Putamen (tissue), 1 donor: ENCODE results near the gene ARHGAP26.
A peak's percentile ranks its signal among the peaks of the same experiment; 100 is the strongest.

Experiments
- DNase-seq: peaks from one replicate; pipeline ENCODE4 v3.0.0-alpha.2; 2016; ENCODE audit warnings: low spot score

ARHGAP26 gene

DNA sequence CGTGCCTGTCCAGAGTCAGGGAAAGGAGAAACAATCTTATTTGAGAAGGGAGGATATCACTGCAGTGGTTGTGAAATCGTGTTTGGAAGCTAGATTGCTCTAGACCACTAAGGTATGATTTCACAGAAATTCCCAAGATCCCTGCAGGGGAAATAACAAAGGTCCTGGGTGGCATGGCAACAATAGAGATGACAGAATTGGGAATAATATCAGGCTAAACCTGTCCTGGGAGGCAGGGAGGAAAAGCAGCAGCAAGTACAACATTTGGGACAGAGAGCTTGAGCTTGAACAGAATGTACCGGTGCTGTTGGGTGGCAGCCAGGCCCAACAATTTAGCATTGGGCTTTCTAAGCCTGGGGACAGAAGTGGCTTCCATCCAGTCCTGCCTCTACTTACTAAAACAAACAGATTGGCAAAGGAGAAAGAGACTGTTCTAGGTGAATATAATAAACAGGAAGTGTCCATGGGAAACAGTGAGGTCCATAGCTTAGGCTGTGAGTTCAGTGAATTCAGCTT lies 17.0 kb upstream of the ARHGAP26 start:
- DNase-seq, result peak; percentile 44

DNA sequence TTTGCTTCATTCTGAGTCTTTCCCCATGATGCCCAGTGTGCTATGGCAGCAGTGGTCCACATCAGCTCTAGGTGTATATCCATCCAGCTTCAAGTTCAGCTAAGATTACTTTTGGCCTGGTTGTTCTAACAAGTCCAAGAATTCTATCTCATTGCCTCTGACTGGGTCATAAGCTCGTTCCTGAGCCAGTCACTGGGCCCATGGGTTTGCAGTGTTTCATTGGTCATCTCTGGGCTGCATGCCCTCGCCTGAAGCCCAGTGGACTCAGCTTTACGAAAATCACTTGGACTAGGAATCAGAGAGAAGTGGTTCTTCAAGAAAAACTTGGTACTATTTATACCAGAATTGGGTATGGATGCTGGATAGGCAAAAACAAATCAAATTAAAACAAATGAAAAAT lies 16.1 kb upstream of the ARHGAP26 start:
- no peak for DNase-seq

DNA sequence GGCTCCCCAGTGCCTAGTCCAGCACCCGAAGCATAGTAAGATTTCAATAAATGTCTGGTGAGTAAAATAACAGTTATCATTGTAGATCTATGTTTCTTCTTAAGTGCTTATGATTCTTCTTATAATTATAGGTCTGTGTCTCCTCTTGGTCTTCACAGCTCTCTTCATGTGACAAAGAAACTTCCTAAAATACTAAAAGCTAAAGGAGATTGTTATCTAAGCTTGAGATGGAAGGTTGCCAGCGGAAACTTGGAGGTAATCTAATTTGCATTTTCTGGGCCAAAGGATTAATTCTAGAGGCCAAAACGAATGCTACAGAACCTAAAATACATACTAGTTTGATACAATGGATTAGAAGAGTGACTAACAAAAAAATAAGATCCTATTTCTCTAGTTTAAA lies 13.6 kb upstream of the ARHGAP26 start:
- no peak for DNase-seq

DNA sequence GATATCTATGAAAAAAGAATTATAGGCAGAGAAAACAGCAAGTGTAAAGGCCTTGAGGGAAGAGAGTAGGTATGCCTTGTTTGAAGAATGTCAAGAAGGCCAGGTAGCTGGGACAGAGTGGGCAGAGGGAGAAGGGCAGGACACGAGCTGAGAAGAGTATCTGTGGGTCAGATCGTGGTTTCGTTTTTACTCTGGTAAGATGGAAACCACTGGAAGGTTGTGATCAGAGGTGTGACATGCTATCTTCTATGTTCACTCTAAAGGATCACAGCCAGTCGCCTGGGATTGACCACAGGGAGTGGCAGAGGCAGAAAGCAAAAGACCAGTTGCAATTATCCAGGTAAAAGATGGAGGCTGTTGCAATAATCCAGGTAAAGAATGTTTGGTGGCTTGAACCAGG lies 12.6 kb upstream of the ARHGAP26 start:
- no peak for DNase-seq

DNA sequence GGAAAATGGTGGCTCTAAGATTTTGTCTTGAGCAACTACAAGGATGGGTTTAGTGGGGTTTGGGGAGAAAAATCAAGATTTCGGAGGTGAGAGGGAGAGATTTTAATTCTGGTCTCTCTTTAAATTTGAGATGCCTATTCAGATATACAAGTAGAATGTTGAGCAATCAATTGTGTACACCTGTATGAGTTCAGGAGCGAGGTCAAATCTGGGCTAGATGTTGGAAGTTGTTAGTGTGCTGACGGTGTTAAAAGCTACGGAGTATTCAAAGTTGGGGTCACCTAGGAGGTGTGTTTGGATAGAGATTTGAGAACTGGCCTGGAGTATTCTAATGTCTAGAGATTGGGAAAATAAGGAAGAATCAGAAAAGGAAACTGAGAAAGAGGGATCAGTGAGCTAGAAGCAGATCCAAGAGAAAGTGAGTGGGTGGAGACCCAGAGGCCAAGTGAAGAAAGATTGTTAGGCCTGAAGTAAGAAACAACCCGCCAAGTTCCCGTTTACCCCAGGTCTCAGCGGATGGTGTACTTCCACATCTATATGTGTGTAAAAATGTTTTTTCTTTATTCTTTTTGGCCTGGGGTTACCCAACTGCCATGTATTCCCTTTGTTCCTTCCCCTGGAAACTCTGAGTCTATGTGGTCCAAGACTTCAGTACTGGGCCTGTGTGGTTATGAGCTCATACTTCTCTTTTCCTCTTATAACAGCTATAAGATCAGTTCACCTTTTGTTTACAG lies 11.9 kb upstream of the ARHGAP26 start:
- no peak for DNase-seq

DNA sequence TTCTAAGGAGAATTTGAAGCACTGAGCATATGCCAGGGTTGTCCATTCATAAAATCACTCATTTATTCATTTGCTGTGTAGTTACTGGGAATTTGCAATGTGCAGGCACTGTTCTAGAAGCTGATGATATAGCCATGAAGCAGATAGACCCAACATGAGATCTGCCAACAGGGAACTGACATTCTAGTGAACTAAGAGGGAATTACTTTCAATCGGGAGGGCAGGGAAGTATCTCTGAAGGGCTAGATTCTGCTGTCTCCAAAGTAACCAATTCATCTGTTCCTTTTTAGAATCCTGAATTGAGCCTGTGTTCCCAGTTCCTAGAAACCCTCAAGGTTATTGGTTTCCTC lies 11.4 kb upstream of the ARHGAP26 start:
- DNase-seq, result no peak

DNA sequence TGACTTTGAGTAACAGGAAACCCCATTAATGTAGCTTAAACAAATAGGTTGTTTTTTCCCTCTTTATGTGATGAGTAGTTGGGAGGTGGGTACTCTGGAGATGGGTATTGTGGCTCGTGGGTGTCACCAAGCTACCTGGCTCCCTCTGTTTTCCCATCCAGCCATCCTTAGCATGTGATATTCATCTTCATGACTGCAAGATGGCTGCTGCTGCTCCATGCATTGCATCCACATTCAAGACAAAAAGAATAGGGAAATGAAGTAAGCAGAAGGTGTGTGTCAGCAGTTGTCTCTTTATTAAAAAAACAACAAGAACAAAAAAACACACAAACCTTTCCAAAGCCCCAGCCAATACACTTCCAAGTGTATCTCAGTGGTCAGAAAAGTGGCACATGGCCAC lies 6.5 kb upstream of the ARHGAP26 start:
- DNase-seq, result no peak

DNA sequence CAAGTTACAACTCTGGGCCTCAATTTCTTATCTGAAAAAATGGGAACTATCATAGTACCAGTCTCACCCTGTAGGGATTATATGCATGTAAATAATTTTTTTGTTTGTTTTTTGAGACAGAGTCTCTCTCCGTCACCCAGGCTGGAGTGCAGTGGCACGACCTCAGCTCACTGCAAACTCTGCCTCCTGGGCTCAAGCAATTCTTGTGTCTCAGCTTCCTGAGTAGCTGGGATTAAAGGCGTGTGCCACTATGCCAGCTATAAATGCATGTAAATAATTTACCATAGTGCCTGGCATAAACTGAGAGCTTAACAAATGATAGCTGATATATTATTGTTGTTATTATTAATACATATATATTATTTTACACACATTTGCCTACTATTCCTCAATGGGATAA lies 3.0 kb upstream of the ARHGAP26 start:
- no peak for DNase-seq

DNA sequence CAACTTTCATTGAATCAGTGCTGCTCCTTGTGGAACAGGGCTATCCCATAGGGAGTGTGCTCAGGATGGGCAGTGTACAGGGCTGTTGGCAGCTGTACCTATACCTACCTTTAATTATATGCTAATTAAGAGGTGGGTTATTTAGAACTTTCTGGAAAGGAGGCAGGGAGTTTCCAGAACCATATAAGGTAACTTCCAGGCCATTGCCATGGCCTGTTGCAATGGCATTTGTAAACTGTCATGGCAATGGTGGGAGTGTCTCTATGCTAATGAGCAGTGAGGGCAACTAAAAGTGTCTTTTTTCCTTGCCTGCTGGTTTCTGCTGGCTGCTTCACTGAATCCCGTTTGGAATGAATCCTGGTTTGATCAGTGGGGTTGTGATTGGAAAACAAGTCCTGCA lies 2.3 kb upstream of the ARHGAP26 start:
- DNase-seq, result no peak

DNA sequence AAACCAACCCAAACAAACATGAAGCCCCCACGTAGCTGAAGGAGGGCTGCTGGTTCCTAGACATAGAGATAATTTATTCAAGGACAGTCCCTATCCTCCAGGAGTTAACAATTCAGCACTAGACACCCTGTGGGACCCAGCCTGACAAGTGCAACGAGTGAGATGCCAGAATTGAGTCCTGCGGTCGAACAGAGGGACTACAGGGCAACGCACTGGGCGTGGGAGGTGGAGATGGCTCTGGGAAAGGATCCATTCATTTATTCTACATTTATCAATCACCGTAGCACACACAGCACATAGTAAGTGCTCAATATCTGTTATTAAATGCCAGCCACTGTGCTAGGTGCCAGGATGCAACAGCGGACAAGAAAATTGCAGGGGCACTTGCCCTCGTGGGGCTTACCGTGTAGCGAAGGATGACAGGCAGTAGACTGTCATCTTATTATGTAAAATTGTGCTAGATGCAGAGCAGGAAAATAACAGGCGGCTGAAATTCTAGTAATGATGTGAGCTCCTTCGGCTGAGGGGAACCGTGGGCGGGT lies 855 bp upstream of the ARHGAP26 start:
- DNase-seq, result no peak

DNA sequence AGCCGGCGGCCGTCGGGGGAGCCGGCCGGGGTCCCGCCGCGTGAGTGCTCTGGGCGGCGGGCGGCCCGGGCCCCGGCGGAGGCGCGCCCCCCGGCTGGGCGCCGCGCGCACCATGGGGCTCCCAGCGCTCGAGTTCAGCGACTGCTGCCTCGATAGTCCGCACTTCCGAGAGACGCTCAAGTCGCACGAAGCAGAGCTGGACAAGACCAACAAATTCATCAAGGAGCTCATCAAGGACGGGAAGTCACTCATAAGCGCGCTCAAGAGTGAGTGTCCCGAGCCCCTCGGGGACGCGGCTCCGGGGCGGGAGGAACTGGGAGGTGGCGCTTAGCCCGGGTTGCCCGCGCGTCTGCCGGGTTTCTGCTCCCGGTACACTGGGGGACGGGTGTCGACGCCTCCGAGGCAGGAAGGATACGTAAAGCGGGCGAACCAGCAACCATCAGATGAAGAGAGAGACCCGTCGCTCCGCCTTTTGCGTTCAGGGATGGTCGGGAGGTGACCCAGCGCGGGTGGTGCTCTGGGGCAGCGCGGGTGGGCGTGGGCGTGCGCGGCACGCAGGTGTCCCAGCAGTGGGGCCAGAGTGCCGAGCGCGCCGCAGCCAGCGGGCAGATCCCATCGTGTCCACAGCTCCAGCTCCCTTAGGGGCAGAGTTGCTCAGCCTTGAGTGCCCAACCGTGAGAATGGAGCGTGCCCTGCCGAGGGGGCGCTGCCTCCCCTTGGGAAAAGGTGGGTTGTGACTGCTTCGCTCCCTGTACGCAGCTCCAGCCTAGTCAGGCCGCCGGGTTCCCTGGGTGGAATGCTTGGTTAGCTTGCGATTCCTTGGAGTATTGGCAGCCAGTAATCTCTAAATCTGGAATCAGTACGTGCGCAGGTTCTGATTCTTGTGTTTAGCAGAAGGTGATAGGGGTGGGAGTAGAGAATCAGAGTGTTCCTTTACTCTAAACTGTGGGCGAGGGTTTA lies 753 bp downstream of the ARHGAP26 start:
- DNase-seq, result peak; percentile 77

DNA sequence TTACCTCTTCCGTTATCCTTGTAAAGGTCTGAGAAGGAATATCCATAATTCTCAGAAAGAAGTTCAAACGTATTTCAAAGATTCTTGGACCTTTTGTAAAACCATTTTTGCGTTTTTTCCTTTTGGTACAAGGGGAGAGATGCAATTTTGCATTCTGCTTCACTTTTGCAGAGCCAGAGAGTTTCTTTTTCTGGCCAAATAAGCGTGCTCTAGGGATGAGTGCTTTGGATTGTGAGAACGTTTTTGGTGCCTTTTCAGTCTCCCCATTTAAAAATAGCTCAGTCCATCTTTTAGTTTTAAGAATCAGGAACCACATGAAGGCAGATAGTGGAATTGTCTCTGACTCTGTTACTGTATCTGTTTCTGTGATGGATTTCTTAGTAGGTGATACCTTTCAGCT lies 1.5 kb downstream of the ARHGAP26 start:
- DNase-seq, result no peak

DNA sequence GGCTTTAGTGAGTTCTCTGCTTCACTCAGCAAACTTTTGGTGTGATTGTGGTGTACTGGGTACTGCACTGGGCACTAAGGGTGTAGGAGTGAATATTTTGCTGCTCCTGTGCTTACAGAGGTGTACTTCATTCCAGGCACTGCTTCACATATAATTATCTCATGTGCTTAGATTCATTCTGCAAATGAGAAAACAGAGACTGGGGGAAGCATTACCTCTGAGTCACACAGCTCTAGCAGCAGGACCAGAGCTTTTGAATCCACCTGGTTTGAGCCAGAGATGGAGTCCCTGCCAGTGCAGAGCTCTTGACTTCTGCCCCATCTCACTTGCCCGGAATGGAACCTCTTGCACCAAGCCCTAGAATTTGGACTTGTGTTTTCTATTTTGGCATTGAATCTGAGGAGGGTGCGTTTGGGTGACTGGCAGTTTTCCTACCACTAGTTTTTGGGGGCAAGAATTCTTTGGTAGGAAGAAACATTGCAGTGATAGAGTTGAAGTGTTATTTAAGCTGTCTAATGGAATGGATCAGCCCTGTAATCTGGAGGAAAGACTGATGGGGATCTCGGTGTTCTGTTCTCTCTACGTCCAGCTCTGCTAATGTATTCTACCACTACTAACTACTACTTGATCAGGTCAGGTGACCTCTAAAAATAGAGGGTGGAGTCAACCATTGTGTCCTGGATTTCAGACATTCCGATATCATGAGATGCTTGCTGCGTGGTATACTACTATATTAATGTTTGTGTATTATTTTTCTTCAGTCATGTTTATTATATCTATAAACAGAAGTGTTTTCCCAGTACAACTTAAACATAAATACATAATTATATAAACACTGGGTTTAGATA lies 2.5 kb downstream of the ARHGAP26 start:
- no peak for DNase-seq

DNA sequence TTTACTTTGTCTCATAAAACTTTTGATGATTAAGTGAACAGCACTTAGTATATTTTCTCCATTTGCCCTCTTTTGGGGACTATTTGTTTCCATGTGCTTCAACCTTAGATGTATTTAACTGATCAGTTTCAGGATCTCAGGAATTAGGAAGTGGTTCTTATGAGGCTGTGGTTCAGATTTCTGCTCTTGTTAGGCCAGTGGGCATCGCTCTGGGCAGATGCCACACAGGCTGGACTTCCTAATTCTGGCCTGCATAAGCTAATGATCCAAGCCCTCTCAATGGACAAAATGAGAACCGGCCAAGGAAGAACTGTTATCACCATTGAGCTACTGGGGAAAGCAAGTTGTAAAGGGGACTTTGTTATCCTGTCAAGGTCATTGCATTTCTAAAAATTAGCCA lies 6.9 kb downstream of the ARHGAP26 start:
- DNase-seq, result peak; percentile 8

DNA sequence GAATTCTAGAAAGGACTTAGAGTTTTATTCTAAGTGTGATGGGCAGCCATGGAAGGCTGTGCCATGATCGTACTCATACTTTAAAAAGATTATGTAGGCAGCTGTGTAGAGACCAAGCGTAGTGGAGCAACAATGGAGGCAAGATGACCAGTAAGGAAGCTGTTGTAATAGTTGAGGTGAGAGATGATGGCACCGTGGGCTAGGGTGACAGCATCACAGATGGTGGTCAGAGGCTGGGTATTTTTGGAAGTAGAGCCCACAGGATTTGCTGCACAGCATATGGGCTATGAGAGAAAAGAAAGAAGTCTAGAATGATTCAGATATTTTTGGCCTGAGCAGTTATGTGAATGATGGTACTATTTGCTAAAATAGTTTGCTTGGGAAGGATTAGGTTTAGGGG lies 7.7 kb downstream of the ARHGAP26 start:
- DNase-seq, result no peak

DNA sequence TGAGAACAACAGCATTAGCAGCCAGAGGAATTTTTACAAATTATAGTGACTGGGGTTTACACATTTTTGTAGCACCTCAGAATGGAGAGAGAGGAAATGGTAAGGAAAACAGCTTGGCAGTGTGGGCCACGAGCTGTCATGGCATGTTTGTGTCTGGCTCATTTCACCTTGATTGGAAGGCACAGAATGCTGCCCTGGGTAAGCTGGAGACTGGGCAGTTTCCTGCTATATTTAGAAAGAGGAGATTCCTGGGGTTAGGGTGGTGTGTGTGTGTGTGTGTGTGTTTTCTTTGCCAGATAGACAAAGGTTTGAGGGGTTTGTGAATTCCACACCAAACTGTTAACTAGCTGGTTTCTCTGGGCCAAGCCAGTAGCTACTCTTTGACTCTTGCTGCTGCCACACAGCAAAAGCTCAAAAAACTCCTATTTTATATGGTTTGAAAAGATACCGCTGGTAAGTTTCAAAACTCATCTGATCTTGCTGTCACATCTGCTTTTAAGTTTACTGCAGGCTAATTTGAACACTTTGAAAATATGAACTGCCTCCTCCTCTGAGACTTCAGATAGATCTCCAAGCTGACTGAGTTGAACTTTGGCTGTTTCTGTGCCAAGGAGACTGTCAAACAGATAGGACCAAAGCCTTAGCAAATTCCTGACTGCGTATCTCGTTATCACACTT lies 9.1 kb downstream of the ARHGAP26 start:
- DNase-seq, result no peak

DNA sequence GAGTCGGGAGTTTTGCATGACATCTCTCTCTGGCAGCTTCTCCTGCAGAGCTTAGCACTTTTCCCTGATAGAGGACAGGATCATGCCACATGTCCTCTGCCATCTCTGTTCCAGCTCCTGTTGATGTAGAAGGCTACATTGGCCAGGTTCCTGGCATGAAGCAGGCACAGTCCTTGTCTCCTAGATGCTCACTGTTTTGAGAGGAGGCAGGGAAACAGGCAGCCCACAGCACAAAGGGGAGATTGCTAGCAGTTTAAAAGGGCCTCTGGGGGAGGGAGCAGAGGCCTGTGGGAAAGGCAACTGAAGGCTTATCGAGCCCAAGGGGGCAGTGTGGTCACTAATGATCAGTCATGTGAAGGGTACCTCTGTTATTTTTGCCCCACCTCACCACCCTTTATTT lies 10.7 kb downstream of the ARHGAP26 start:
- DNase-seq, result no peak

DNA sequence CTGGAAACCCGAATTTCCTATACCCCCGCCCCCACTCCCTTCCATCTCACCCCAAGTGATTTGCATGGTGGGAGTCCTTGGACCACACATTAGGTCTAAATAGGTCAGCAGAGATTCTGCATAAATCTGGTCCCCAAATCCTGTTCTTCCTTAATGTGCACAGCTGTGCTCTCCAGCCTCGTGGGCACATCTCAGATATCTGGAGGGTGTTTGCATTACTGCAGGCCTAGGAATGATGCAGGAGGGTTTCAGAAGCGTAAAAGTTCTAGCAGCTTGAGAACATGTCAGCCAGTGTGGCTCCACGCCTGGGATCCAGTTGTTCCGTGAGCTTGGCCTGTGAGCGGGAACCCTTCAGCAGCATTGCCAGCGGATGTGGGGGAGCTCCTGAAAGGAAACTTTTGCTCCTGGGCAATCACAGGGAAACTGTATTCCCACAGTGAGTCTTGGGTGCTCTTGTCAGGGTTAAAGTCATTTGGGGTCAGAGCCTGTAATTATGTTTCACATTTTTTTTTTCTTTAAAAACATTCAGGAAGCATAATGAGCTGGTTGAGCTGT lies 12.9 kb downstream of the ARHGAP26 start:
- no peak for DNase-seq

DNA sequence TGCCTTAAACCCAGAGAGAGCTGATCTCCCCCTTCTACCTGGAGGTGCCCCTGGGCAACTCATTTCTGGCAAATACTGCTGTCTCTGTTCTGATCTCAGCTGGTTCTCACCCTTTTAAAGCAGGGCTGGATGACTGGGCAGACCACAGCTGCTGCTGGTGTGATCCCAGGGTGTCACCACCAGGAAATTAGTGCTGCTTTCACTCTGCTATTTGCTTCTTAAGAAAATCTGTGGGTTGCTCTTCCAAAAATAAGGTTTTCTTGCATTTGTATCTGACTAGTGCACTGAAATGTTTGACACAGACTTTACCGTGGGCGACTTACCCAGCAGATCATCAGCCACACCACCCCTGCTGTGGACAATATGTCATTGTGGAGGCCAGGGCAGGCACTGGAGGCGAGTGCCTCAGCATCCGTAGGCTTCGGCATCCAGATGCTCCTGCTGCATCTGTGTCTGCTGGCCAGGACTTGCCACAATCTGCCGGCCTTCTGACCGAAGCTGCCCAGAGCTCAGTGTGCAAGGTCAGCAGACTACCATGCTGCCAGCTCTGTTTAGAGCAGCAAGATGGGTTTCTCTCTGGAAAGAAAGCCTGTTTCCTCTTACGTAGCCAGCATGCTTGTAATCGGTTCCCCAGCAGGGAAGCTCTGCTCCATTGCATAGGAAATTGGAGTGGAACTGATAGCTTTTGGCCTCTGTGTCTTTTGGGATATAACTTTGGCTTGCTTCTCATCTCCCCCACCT lies 13.6 kb downstream of the ARHGAP26 start:
- no peak for DNase-seq

DNA sequence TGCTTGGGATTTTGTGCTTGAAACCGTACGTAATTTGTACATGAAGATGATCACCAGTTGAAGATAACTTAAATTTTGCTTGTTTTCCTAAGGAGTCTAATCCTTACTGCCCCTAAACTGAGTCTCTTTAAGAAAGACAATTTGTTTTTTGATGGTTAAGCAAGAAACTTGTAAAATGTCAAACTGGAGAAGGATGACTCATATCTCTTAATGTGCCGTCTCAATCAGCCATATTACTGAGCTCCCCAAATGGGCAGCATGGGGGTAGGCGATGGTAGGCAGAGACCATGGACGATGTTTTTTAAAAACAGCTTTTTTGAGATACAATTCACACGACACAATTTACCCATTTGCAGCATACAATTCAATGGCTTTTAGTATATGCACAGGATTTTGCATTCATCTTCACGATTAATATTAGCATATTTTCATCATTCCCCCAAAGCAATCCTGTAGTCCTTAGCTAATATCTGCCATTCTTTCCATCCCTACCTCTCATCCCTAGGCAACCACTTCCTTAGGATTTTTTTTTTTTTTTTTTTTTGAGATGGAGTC lies 14.3 kb downstream of the ARHGAP26 start:
- DNase-seq, result no peak
